Astrocyte (in vitro differentiated cells and primary cell): ENCODE results near the gene TXLNG.

Experiments
- EZH2 ChIP-seq: IDR thresholded peaks from 2 replicates; pipeline ENCODE4 v1.6.1; 2012; ENCODE audit warnings: mild to moderate bottlenecking, low read length, inconsistent platforms; ENCODE audit not compliant: insufficient read depth
- TF ChIP-seq, protein P1 (sequence below): IDR thresholded peaks from 2 replicates; pipeline ENCODE4 v1.5.1; 2011; ENCODE audit warnings: low read depth, mild to moderate bottlenecking, inconsistent platforms, low read length, moderate library complexity; ENCODE audit not compliant: insufficient read depth

DNA sequence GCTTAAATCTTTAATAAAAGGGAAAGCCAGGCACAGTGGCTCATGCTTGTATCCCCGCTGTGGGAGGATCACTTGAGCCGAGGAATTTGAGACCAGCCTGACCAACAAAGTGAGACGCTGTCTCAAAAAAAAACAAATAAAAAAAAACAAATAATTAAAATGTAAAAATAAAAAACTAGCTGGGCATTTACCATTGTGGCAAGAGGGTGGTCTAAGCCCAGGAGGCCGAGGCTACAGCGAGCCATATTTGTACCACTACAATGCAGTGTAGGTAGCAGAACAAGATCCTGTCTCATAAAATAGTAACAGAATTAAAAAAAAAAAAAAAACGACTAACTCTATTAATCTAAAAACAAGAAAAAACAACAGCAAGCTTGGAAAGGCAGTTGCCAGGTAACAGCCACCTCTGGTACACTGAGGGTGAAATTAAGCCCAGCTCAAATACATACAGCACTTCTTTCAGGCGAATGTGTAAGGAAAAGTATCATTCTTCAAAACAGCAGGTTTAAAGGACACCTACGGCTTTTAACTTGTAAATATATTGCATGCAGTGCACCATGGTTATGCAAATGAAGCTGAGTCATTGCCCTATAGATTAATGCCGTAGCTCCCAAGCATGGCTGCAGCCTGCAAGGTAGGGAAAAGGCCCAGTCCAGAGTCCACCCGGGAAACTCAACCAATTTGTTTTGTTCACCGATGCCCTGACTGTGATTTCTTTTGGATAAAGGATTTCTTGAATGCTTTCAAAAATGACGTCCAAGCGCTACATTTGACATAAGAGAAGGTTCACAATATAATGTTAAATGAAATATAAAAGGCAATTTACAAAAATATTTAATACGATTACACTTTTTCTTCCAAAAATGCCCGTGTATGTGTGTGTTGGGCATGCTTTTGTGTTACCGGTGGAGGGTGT lies 14.5 kb upstream of the TXLNG start:
- TF ChIP-seq, protein P1, sequence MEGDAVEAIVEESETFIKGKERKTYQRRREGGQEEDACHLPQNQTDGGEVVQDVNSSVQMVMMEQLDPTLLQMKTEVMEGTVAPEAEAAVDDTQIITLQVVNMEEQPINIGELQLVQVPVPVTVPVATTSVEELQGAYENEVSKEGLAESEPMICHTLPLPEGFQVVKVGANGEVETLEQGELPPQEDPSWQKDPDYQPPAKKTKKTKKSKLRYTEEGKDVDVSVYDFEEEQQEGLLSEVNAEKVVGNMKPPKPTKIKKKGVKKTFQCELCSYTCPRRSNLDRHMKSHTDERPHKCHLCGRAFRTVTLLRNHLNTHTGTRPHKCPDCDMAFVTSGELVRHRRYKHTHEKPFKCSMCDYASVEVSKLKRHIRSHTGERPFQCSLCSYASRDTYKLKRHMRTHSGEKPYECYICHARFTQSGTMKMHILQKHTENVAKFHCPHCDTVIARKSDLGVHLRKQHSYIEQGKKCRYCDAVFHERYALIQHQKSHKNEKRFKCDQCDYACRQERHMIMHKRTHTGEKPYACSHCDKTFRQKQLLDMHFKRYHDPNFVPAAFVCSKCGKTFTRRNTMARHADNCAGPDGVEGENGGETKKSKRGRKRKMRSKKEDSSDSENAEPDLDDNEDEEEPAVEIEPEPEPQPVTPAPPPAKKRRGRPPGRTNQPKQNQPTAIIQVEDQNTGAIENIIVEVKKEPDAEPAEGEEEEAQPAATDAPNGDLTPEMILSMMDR: no peak
- TF ChIP-seq EZH2: no peak
